Measurements from ENCODE around the gene CENPE. TPM values are rescaled to one million over a fixed set of nuclear protein-coding genes. Genes with fewer than 3 reads are reported as not detected.

CENPE gene
- total RNA-seq, 2 donors from 2014 or later = 0.41 to 1.3 TPM

DNA sequence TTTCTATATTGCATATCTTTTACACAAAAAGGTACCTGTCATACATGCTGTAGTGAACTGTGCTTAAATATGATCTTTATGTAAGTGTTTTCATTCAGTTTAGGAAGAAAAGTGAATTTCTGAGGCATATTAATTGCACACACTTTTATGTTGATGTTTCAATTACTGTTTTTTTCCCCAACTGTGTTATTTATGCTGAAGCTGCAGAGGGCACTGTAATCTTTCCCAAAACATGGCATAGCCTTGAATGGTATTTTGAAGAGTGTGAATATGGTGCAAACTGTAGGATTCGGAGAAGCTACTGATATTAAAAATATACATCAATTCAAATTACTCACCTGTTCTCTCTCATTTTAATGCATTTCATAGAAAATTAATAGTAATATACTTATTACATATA lies 6.0 kb upstream of the CENPE start:
- Histone ChIP-seq H3K9me3 (no peaks in the 10 kb centered on the region), H3K27ac (no peak overlapping the region), H3K4me1 (ENCODE audit: control insufficient read depth in 1 of 2, low read depth in 2 of 2) (no peaks in the 10 kb centered on the region), H3K4me3 (no peak overlapping the region), H3K36me3 (no peaks in the 10 kb centered on the region), H3K27me3 (replicated peaks; ENCODE audit: insufficient read depth) (no peaks in the 10 kb centered on the region)
- TF ChIP-seq, protein P1, sequence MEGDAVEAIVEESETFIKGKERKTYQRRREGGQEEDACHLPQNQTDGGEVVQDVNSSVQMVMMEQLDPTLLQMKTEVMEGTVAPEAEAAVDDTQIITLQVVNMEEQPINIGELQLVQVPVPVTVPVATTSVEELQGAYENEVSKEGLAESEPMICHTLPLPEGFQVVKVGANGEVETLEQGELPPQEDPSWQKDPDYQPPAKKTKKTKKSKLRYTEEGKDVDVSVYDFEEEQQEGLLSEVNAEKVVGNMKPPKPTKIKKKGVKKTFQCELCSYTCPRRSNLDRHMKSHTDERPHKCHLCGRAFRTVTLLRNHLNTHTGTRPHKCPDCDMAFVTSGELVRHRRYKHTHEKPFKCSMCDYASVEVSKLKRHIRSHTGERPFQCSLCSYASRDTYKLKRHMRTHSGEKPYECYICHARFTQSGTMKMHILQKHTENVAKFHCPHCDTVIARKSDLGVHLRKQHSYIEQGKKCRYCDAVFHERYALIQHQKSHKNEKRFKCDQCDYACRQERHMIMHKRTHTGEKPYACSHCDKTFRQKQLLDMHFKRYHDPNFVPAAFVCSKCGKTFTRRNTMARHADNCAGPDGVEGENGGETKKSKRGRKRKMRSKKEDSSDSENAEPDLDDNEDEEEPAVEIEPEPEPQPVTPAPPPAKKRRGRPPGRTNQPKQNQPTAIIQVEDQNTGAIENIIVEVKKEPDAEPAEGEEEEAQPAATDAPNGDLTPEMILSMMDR (IDR thresholded peaks at IDR 0.05) = no peak
- ATAC-seq (ENCODE audit: insufficient number of reproducible peaks, low FRiP score, low read depth) (no peak), DNase-seq (ENCODE audit: low spot score) (no peak)

DNA sequence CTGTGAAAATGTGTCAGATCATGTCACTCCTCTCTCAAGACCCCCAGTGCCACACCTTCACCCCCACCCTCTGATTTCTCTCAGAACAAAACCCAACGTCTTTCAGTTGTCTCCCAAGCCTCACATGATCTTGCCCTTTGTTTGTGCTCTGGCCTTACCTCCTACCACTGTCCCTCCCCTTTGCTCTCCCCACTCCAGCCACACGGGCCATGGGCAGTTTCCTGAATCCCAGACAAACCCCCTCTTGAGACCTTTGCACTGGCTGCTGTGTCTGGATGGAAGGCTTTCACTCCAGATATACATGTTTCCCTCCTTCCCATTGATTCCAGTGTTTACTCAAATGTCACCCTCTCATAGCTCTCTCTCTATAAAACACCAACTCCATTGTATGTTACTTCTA lies 3.6 kb upstream of the CENPE start:
- no peak overlapping the region for H3K27ac ChIP-seq
- H3K9me3 ChIP-seq = no peaks in the 10 kb centered on the region

GRCh38 chr4:103201253-103201652 lies 3.1 kb upstream of the CENPE start:
- Histone ChIP-seq H3K27me3 (replicated peaks; ENCODE audit: insufficient read depth) (no peaks in the 10 kb centered on the region), H3K36me3 (no peaks in the 10 kb centered on the region), H3K4me3 (no peak overlapping the region), H3K27ac (no peak overlapping the region), H3K4me1 (ENCODE audit: control insufficient read depth in 1 of 2, low read depth in 2 of 2) (peaks cover 4% of the 10 kb centered on the region in 2 donors), H3K9me3 (no peaks in the 10 kb centered on the region)
- ATAC-seq (ENCODE audit: insufficient number of reproducible peaks, low FRiP score, low read depth) = no peak
- TF ChIP-seq, protein P1 (IDR thresholded peaks at IDR 0.05) = no peak
- no peak for DNase-seq (ENCODE audit: low spot score)

More for the DNA sequence above, 3.6 kb upstream of the CENPE start:
- Histone ChIP-seq H3K27me3 (replicated peaks; ENCODE audit: insufficient read depth) (no peaks in the 10 kb centered on the region), H3K4me1 (ENCODE audit: control insufficient read depth in 1 of 2, low read depth in 2 of 2) (peaks cover 4% of the 10 kb centered on the region in 2 donors), H3K36me3 (no peaks in the 10 kb centered on the region), H3K4me3 (no peak overlapping the region)
- DNase-seq (ENCODE audit: low spot score) (no peak), ATAC-seq (ENCODE audit: insufficient number of reproducible peaks, low FRiP score, low read depth) (no peak)
- TF ChIP-seq, protein P1 (IDR thresholded peaks at IDR 0.05) = no peak

DNA sequence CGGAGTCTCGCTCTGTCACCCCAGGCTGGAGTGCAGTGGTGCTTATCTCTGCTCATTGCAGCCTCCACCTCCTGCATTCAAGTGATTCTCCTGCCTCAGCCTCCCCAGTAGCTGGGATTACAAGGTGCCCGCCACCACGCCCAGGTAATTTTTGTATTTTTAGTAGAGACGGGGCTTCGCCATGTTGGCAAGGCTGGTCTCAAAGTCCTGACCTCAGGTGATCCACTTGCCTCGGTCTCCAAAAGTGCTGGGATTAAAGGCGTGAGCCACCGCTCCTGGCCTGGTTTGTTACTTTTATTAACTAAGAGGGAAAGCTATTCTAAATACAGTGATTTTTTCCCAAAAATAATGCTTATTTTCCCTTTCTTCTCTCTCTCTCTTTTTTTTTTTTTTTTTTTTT lies 866 bp upstream of the CENPE start:
- H3K9me3 ChIP-seq = no peaks in the 10 kb centered on the region
- no peak for ATAC-seq (ENCODE audit: insufficient number of reproducible peaks, low FRiP score, low read depth)
- TF ChIP-seq, protein P1 (IDR thresholded peaks at IDR 0.05) = no peak
- H3K27ac ChIP-seq = no peak overlapping the region
- DNase-seq (ENCODE audit: low spot score) = no peak
- H3K27me3 ChIP-seq (replicated peaks; ENCODE audit: insufficient read depth) = no peaks in the 10 kb centered on the region
- H3K4me3 ChIP-seq = peak overlapping the region; percentile 83
- no peaks in the 10 kb centered on the region for H3K36me3 ChIP-seq
- H3K4me1 ChIP-seq (ENCODE audit: control insufficient read depth in 1 of 2, low read depth in 2 of 2) = peaks cover 4% of the 10 kb centered on the region in 2 donors

DNA sequence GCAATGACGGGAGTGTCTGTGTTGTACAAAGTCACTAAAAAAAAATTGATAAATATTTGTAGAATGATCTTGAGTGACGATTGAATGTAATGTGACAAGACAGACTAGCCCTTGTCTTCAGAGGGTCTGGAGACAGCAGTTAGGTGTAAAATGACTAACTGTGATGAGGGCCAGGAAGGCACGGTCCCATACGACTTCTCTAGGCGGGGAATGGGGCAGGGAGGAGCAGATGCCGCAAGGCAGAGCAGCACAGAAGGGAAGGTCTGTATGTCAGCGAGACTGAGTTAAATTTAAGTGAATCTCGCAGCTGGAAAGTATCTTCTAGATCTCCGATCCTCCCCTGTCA lies 405 bp downstream of the CENPE start:
- DNase-seq (ENCODE audit: low spot score) (no peak), ATAC-seq (ENCODE audit: insufficient number of reproducible peaks, low FRiP score, low read depth) (peak; percentile 37)
- TF ChIP-seq, protein P1 (IDR thresholded peaks at IDR 0.05) = no peak
- no peak overlapping the region for H3K27ac ChIP-seq
- H3K9me3 ChIP-seq = no peaks in the 10 kb centered on the region
- H3K4me3 ChIP-seq = peak overlapping the region; percentile 83
- peaks cover 4% of the 10 kb centered on the region in 2 donors for H3K4me1 ChIP-seq (ENCODE audit: control insufficient read depth in 1 of 2, low read depth in 2 of 2)
- no peaks in the 10 kb centered on the region for H3K27me3 ChIP-seq (replicated peaks; ENCODE audit: insufficient read depth)
- no peaks in the 10 kb centered on the region for H3K36me3 ChIP-seq
